GM23338 (cell line): Measurements from ENCODE around the gene FUNDC2. TPM values are rescaled to one million over a fixed set of nuclear protein-coding genes. Genes with fewer than 3 reads are reported as not detected.

ENCODE experiments used
- polyA plus RNA-seq: library from polyadenylated mRNA; unstranded; fragments of >200 nt; fragmentation: Nextera tagmentation; extraction: Ambion mirVana; gene quantifications from 2 replicates; pipeline ENCODE4 v1.2.1, GENCODE V29; 2016
- total RNA-seq: library from RNA; depleted of rRNA; stranded (reverse); fragments of >200 nt; shearing (Covaris generic); gene quantifications from 2 replicates; pipeline ENCODE4 v1.2.3, GENCODE V29; 2014; rRNA removed
- TF ChIP-seq, protein P1 (sequence below): IDR thresholded peaks from 2 replicates; pipeline ENCODE4 v1.6.1; 2016; ENCODE audit warnings: antibody characterized with exemption

FUNDC2 gene
- total and polyA plus RNA-seq, 2 experiments from 2014 or later: 28.6 to 58.5 TPM

DNA sequence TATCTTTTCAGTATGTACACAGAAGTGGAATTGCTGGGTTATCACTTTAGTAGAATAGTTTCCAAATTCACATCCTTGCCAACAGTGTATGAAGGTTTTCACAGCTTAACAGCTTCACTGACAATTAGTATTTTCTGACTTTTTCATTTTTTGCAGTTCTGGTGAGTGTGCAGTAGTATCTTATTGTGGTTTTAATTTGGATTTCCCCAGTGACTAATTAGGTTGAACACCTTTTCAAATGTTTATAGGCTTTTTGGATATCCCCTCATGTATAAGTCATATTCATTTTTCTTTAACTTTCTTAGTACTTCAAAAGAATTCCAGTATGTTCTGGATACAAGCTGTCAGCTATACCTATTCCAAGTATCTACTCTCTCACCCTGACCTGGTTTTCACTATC lies 81.8 kb downstream of the FUNDC2 start (continued):
- TF ChIP-seq, protein P1, sequence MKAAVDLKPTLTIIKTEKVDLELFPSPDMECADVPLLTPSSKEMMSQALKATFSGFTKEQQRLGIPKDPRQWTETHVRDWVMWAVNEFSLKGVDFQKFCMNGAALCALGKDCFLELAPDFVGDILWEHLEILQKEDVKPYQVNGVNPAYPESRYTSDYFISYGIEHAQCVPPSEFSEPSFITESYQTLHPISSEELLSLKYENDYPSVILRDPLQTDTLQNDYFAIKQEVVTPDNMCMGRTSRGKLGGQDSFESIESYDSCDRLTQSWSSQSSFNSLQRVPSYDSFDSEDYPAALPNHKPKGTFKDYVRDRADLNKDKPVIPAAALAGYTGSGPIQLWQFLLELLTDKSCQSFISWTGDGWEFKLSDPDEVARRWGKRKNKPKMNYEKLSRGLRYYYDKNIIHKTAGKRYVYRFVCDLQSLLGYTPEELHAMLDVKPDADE: no peak

Other genes starting within 250 kb of the FUNDC2 start
- 24.4 and 27.2 TPM in 2 replicates for gene MPP1, start 221.4 kb upstream of the FUNDC2 start, total RNA-seq
- gene MPP1, start 221.4 kb upstream of the FUNDC2 start, polyA plus RNA-seq: 17.8 and 18.7 TPM in 2 replicates
- not detected in 2 replicates for gene SMIM9, start 192.2 kb upstream of the FUNDC2 start, total RNA-seq
- gene SMIM9, start 192.2 kb upstream of the FUNDC2 start, polyA plus RNA-seq: not detected in 2 replicates
- gene F8A1, start 140.5 kb upstream of the FUNDC2 start, total RNA-seq: 10.8 and 19.0 TPM in 2 replicates
- gene F8A1, start 140.5 kb upstream of the FUNDC2 start, polyA plus RNA-seq: 26.0 and 36.9 TPM in 2 replicates
- 1.8 and 2.9 TPM in 2 replicates for gene F8, start 4.1 kb upstream of the FUNDC2 start, total RNA-seq
- 0.63 and 0.70 TPM in 2 replicates for gene F8, start 4.1 kb upstream of the FUNDC2 start, polyA plus RNA-seq
- gene CMC4, start 44.3 kb downstream of the FUNDC2 start, total RNA-seq: 5.7 and 9.9 TPM in 2 replicates
- 14.7 and 16.3 TPM in 2 replicates for gene CMC4, start 44.3 kb downstream of the FUNDC2 start, polyA plus RNA-seq
- 0.83 and 6.3 TPM in 2 replicates for gene MTCP1, start 44.3 kb downstream of the FUNDC2 start, total RNA-seq
- gene MTCP1, start 44.3 kb downstream of the FUNDC2 start, polyA plus RNA-seq: 17.7 and 28.3 TPM in 2 replicates
- 14.1 and 18.4 TPM in 2 replicates for gene BRCC3, start 44.7 kb downstream of the FUNDC2 start, total RNA-seq
- gene BRCC3, start 44.7 kb downstream of the FUNDC2 start, polyA plus RNA-seq: 19.9 and 26.7 TPM in 2 replicates
- gene VBP1, start 189.6 kb downstream of the FUNDC2 start, total RNA-seq: 62.5 and 89.4 TPM in 2 replicates
- 65.7 and 84.4 TPM in 2 replicates for gene VBP1, start 189.6 kb downstream of the FUNDC2 start, polyA plus RNA-seq
- gene RAB39B, start 237.6 kb downstream of the FUNDC2 start, total RNA-seq: 11.1 and 11.3 TPM in 2 replicates
- gene RAB39B, start 237.6 kb downstream of the FUNDC2 start, polyA plus RNA-seq: 6.2 and 6.8 TPM in 2 replicates